ENCODE measurements around the gene ATG9B.

The ATG9B gene

DNA sequence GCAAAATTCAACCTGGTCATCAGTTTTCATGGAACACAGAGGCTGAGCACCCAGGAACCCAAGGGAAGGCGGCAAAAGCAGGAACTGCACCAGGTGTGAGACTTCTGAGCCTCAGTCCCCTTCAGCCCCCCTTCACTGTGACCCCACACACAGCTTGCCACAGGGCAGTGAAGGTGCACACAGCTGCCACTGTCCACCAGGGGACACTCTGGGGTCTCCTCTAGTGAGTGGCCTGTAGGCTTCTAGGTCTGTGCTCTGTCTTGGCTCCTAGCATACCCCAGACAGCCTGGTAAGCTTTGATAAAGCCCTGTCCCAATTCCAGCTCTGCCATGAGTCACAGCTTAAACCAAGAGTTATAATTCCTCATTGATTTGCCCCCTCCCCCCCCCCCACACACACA lies 58.3 kb downstream of the ATG9B start:
- DNase-seq (ENCODE audit: low read depth, low spot score) = no peak

DNA sequence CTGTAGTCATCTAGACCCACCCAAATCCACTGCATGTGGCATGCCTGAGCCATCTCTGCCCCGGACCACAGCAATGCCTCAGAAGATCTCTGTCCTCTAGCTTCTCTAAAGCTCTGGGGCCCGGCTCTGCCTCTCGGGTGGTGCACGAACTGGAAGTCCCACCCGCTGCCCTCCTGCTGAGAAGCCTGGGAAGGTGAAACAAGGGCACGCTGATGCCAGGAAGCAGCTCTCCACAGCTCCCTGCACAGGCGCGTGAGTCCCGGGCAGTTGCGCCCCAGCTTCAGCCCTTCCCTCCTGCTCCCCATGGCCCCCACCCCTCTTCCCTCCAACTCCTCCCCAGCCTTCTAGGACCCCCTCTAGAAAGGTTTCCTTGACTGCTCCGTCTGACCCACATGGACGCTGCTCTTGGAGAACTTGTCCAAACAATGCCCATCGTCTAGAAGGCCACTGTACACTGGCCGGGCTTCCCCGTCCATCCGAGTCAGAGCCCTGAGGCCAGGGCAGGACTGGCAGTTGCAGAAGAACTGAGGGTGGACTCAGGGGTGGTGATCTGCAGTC lies 58.9 kb downstream of the ATG9B start:
- no peak for DNase-seq (ENCODE audit: low read depth, low spot score)

All from smooth muscle cell of the brain vasculature (primary cell).